Endodermal cell (in vitro differentiated cells): ENCODE results near the gene SAG. TPM values are rescaled to one million over a fixed set of nuclear protein-coding genes. Genes with fewer than 3 reads are reported as not detected.

Experiments used
- DNase-seq: peaks from one replicate; pipeline ENCODE4 v3.0.0-alpha.2; 2017
- H3K27ac ChIP-seq: 2 replicates; pipeline ENCODE4 v1.5.1; 2013; ENCODE audit warnings: mild to moderate bottlenecking, low read depth, low read length, moderate library complexity
- H3K27me3 ChIP-seq: 2 replicates; pipeline ENCODE4 v1.6.1; 2013; ENCODE audit warnings: mild to moderate bottlenecking, low read length, moderate library complexity; ENCODE audit not compliant: insufficient read depth, control insufficient read depth, poor library complexity, severe bottlenecking
- H3K36me3 ChIP-seq: 2 replicates; pipeline ENCODE4 v1.7.0; 2013; ENCODE audit warnings: mild to moderate bottlenecking, low read length, moderate library complexity; ENCODE audit not compliant: control insufficient read depth, insufficient read depth
- H3K4me1 ChIP-seq: one replicate; pipeline ENCODE4 v1.7.0; 2013; ENCODE audit warnings: low read length; ENCODE audit not compliant: control insufficient read depth, insufficient read depth
- H3K4me3 ChIP-seq: 2 replicates; pipeline ENCODE4 v1.5.1; 2013; ENCODE audit warnings: mild to moderate bottlenecking, low read length, moderate library complexity
- H3K9ac ChIP-seq: 2 replicates; pipeline ENCODE4 v1.6.1; 2013; ENCODE audit warnings: mild to moderate bottlenecking, low read length, moderate library complexity; ENCODE audit not compliant: poor library complexity, severe bottlenecking; ENCODE audit errors: extremely low read depth
- H3K9me3 ChIP-seq: 2 replicates; pipeline ENCODE4 v1.6.1; 2013; ENCODE audit warnings: mild to moderate bottlenecking, low read length, moderate library complexity; ENCODE audit not compliant: control insufficient read depth
- H3K27ac Mint-ChIP-seq: 2 replicates; pipeline ENCODE4 v1.8.0; 2020; ENCODE audit warnings: mixed read lengths
- H3K27me3 Mint-ChIP-seq: 2 replicates; pipeline ENCODE4 v1.8.0; 2021; ENCODE audit warnings: mild to moderate bottlenecking, mixed read lengths; ENCODE audit not compliant: insufficient read depth
- H3K36me3 Mint-ChIP-seq: 2 replicates; pipeline ENCODE4 v1.8.0; 2020; ENCODE audit warnings: low read depth, mixed read lengths
- H3K4me1 Mint-ChIP-seq: 2 replicates; pipeline ENCODE4 v1.8.0; 2020; ENCODE audit warnings: mixed read lengths
- H3K4me3 Mint-ChIP-seq: 2 replicates; pipeline ENCODE4 v1.8.0; 2020; ENCODE audit warnings: mild to moderate bottlenecking, moderate library complexity, mixed read lengths
- H3K9me3 Mint-ChIP-seq: 2 replicates; pipeline ENCODE4 v1.8.0; 2020; ENCODE audit warnings: mild to moderate bottlenecking, mixed read lengths
- CTCF ChIP-seq: fragments of 200-600 bp; sonication (generic); conservative IDR thresholded peaks from 2 replicates; pipeline ENCODE4 v1.5.0; 2021; ENCODE audit warnings: antibody characterized with exemption, mild to moderate bottlenecking
- WGBS, 2 experiments: methylation state at CpG; one replicate each; pipeline versions ENCODE4 v1.1.5 to v1.1.7; 2013; ENCODE audit warnings: missing lambda C conversion rate in 2 of 2, mixed read lengths in 1 of 2; ENCODE audit not compliant: insufficient coverage in 1 of 2, insufficient read length in 1 of 2; 5-methylcytosine and 5-hydroxymethylcytosine counted together
- total RNA-seq, 2 donors: library from RNA; stranded (reverse); fragmentation: NEBNext Ultra II Directional in 1 of 2; extraction: Animal tissue kit (Norgen Biotek cat#: 25700) in 1 of 2; gene quantifications; 2 replicates in 1 of 2; 3 replicates in 1 of 2; pipeline ENCODE4 v1.2.1, GENCODE V29; 2021

The SAG gene
- total RNA-seq, 2 donors from 2014 or later = not detected

- Mint-ChIP-seq H3K4me3 (no peak overlapping the region), H3K9me3 (peaks cover 6% of the 10 kb centered on the region), H3K27ac (no peak overlapping the region), H3K36me3 (no peaks in the 10 kb centered on the region), H3K4me1 (peaks cover 8% of the 10 kb centered on the region), H3K27me3 (peaks cover 6% of the 10 kb centered on the region)
- WGBS, 2 experiments = 92 to 93% methylated on average over 2 to 3 of the region's 3 CpGs
- Histone ChIP-seq H3K4me1 (no peaks in the 10 kb centered on the region), H3K36me3 (no peaks in the 10 kb centered on the region), H3K4me3 (no peak overlapping the region), H3K27ac (no peak overlapping the region), H3K27me3 (no peaks in the 10 kb centered on the region), H3K9ac (no peak overlapping the region), H3K9me3 (peaks cover 6% of the 10 kb centered on the region)
- TF ChIP-seq CTCF = no peak
- DNase-seq = no peak
Observed at GRCh38 chr2:233341296-233341695, 33.7 kb downstream of the SAG start.

DNA sequence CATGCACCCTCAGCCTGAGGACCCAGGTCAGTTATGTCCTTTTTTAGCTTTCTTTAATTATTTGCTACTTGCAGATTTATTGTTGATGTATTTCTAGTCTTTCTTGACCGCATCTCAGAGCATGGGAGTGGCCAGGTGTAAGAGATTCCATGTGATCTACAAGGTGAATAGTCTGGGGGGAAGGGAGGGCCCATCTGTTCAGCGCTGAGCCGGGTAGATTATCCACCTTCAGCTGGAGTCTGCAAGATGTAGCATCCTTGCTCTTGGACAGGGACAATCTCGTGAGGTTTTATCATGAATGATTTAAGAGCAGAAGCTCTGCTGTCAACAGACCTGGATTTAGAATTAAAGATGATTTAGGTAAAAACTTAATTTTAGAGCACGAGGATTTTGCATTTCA lies 34.7 kb downstream of the SAG start:
- WGBS, 2 experiments = 92% methylated on average over 4 to 5 of the region's 5 CpGs
- H3K9me3 ChIP-seq = peaks cover 6% of the 10 kb centered on the region
- H3K9me3 Mint-ChIP-seq = peaks cover 6% of the 10 kb centered on the region
- H3K4me1 ChIP-seq = no peaks in the 10 kb centered on the region
- H3K9ac ChIP-seq = no peak overlapping the region
- H3K27me3 Mint-ChIP-seq = peaks cover 8% of the 10 kb centered on the region
- H3K27ac Mint-ChIP-seq = no peak overlapping the region
- TF ChIP-seq CTCF = no peak
- H3K36me3 Mint-ChIP-seq = no peaks in the 10 kb centered on the region
- H3K27me3 ChIP-seq = no peaks in the 10 kb centered on the region
- H3K27ac ChIP-seq = no peak overlapping the region
- no peak overlapping the region for H3K4me3 ChIP-seq
- DNase-seq = no peak
- H3K36me3 ChIP-seq = no peaks in the 10 kb centered on the region
- no peak overlapping the region for H3K4me3 Mint-ChIP-seq
- peaks cover 8% of the 10 kb centered on the region for H3K4me1 Mint-ChIP-seq

DNA sequence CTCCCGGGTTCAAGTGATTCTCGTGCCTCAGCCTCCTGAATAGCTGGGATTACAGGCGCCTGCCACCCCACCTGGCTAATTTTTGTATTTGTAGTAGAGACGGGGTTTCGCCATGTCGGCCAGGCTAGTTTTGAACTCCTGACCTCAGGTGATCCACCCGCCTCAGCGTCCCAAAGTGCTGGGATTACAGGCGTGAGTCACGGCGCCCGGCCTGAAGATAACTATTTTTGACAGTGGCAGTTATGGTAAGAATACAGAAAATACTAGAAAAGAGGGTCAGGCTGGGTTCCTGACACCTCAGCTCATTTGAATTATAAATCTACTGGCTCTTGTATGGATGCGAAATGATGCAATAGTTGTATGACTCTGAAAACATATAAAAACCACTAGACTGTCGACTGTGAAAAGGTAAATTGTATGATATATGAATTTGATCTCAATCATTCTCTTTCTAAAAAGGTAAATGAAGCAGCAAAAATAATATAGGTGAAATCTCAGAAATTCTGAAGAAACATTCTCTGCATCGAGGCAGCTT lies 35.6 kb downstream of the SAG start:
- no peak for TF ChIP-seq CTCF
- Histone ChIP-seq H3K27ac (no peak overlapping the region), H3K27me3 (peaks cover 6% of the 10 kb centered on the region), H3K4me3 (no peak overlapping the region), H3K4me1 (no peaks in the 10 kb centered on the region), H3K9me3 (peaks cover 6% of the 10 kb centered on the region), H3K9ac (no peak overlapping the region), H3K36me3 (no peaks in the 10 kb centered on the region)
- Mint-ChIP-seq H3K27me3 (peaks cover 10% of the 10 kb centered on the region), H3K27ac (no peak overlapping the region), H3K9me3 (peaks cover 6% of the 10 kb centered on the region), H3K4me1 (peaks cover 12% of the 10 kb centered on the region), H3K36me3 (no peaks in the 10 kb centered on the region), H3K4me3 (no peak overlapping the region)
- 85 to 94% methylated on average over 11 to 15 of the region's 15 CpGs for WGBS, 2 experiments
- DNase-seq = no peak
